ENCODE results near the gene TBX2.
A peak's percentile ranks its signal among the peaks of the same experiment; 100 is the strongest.
"Not testable (repeated sequence)": the region's sequence is repeated elsewhere in the genome, so short reads cannot be mapped to it uniquely, and the experiment has no call there.

Gene TBX2

GRCh38 chr17:61440697-61441096, 41.1 kb downstream of the TBX2 start:
- DNase-seq: peak; percentile 71

GRCh38 chr17:61441507-61441906, 41.9 kb downstream of the TBX2 start:
- not testable (repeated sequence) for DNase-seq

GRCh38 chr17:61442136-61442775, 42.6 kb downstream of the TBX2 start:
- no peak for DNase-seq

- no peak for DNase-seq
Measured at GRCh38 chr17:61442878-61443474, 43.3 kb downstream of the TBX2 start.

GRCh38 chr17:61443475-61443882, 43.8 kb downstream of the TBX2 start:
- no peak for DNase-seq

- no peak for DNase-seq
Measured at GRCh38 chr17:61444075-61444474, 44.4 kb downstream of the TBX2 start.

GRCh38 chr17:61444831-61445230, 45.2 kb downstream of the TBX2 start:
- DNase-seq: no peak

GRCh38 chr17:61447358-61447757, 47.7 kb downstream of the TBX2 start:
- no peak for DNase-seq

- no peak for DNase-seq
Measured at GRCh38 chr17:61448042-61448441, 48.4 kb downstream of the TBX2 start.

GRCh38 chr17:61449140-61449539, 49.5 kb downstream of the TBX2 start:
- not testable (repeated sequence) for DNase-seq

- DNase-seq: no peak
Measured at GRCh38 chr17:61449707-61450640, 50.3 kb downstream of the TBX2 start.

- no peak for DNase-seq
Measured at GRCh38 chr17:61450641-61451537, 51.2 kb downstream of the TBX2 start.

- DNase-seq: no peak
Measured at GRCh38 chr17:61451538-61452300, 52.1 kb downstream of the TBX2 start.

GRCh38 chr17:61452301-61453290, 53.0 kb downstream of the TBX2 start, which contains the start of gene TBX4:
TSS of gene TBX4 (plus strand) at chr17:61452422. CDS start at chr17:61456491, 4,069 bp downstream.
- DNase-seq: no peak

- DNase-seq: no peak
Measured at GRCh38 chr17:61453566-61454380, 54.1 kb downstream of the TBX2 start.

GRCh38 chr17:61454381-61455323, 55.0 kb downstream of the TBX2 start:
- DNase-seq: no peak

GRCh38 chr17:61455324-61456060, 55.8 kb downstream of the TBX2 start:
- no peak for DNase-seq

Data from activated CD4-positive, alpha-beta T cell treated with anti-CD3 and anti-CD28 coated beads, Interleukin-10, Interleukin-2, amounts not matched to agents 100 ng/mL and 50 ng/mL, durations not matched to agents 16 hours and 8 hours (primary cell).